Hematopoietic multipotent progenitor cell treated with erythropoietin and hydrocortisone succinate and interleukin-3 and kit ligand, for 17 days (in vitro differentiated cells): Measurements from ENCODE around the gene FHIT.

Experiments
- DNase-seq: peaks from one replicate; pipeline ENCODE4 v3.0.0-alpha.2; 2015; ENCODE audit warnings: low spot score

The FHIT gene

DNA sequence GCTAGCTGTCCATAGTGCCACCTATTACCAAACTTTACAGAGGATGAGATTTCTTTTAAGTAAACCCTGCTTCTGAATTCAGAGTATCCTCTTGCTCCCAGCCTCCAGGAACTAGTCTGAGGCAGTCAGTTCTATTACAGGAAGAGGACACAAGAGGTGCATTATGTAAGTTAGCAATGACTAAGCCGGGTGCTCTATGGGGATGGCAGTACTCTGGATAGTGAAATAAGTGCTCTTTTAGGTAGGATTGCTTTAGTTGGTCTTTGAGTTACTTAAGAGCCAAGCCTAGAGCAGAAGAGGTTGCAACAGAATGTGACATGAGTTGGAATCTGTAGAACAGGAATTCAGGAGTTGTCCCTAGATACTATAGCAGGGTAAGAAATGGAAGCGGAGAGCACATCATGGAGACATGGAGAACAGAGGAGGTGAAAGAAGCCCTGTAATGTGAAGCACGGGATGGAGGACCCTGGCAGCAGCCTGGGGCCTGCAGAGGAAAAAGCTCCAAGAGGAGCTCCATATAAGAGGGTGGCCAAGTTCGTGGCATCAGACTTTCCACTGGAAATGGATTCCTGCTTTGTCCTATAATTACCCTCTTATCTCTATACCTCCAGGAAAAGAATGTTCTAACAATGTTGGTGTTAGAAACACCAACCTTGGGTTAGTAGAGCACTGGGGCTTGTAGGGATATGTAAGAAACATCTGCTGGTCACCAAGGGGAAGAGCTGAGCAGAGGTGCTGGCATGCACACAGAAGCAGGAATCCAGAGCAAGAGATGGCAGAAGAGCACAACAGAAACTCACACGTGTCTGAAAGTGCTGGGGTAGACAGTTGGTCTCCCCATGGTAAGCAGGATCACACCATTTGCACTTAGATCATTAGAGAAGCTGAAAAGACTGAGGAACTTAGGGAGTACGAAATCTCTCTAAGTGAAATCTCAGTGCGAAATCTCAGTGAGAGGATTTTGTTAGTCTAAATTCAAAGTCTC is 851.1 kb downstream of the FHIT start:
- DNase-seq: no peak

GRCh38 chr3:60399292-60399691 is 852.0 kb downstream of the FHIT start:
- DNase-seq: no peak

DNA sequence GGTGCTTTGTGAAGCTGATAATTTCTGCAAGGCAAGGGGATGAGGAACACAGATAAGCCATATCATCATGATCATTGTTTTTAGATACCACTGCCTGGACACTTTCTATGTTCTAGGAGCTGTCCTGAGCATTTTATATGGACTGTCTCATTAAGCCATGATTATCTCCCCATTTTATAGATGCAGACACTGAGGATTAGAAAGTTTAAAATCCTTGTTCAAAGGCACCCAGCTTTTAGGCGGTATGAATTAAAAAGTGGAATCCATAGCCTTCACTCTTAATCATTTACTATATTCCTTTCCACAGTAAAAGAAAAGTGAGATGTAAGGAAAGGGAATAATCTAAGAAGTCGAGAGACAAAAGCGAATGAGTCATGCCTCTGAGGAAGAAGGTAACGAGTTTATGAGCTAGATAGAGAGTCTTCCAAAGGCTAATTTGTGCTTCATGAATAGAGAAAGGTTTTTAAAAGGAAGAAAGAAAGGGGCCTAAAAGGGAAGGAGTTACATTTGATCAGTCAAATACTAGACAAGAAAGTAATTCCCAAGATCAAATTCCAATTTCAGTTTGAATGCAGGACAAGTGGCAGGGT is 856.0 kb downstream of the FHIT start:
- DNase-seq: no peak

GRCh38 chr3:60393946-60394345 is 857.3 kb downstream of the FHIT start:
- no peak for DNase-seq

GRCh38 chr3:60392501-60392900 is 858.8 kb downstream of the FHIT start:
- DNase-seq: no peak

- DNase-seq: no peak
Measured at GRCh38 chr3:60391292-60391691, 860.0 kb downstream of the FHIT start.

- no peak for DNase-seq
Measured at GRCh38 chr3:60388731-60389130, 862.5 kb downstream of the FHIT start.

GRCh38 chr3:60386306-60386705 is 864.9 kb downstream of the FHIT start:
- DNase-seq: no peak

GRCh38 chr3:60384341-60384740 is 866.9 kb downstream of the FHIT start:
- DNase-seq: no peak

DNA sequence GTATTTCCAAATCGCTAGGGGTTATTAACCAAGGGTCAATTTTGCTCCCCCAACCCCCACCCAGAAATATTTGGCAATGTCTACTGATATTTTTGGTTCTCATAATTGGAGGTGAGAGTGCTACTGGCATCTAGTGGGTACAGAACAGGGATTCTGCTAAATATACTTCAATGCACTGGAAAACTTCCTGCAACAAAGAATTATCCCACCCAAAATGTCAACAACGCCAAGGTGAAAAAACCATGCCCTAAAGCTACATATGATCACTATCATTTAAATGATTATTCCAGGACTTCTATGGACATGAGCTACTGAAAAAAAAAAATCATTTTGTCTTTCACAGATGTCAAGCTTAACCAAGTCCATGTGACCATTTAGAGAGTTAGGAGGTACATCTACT is 867.9 kb downstream of the FHIT start:
- DNase-seq: no peak

DNA sequence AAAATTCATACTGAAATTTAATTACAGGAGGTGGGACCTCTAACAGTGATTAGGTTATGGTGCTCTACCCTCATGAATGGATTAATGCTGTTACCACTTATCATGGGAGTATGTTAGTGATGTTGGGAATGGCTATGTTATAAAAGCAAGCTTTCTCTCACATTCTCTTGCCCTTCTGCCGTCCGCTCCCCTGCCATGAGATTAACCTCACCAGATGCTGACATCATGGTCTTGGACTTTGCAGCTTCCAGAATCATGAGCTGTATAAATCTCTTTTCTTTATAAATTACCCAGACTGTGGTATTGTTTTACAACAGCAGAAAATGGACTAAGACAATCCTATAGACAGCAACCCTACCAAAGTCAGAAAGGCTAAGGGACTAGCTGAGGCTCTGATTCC is 884.8 kb downstream of the FHIT start:
- DNase-seq: no peak

DNA sequence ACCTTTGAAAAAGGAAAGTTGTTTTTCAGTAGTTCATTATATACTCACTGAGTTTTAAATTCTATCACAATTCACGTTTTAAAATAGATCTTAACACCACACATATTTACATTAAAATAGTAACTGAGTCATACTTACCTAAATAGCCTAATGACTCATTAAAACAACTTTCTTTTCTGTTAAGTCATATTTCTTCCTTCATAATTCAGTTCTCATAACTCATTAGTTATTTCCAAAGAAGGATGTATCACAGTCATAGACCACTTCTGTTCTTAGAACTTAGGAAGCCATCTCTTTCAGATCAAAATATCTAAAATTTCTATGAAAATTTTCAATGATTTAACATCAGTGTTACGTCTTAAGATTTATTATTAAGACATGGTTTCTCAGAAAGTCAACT is 885.9 kb downstream of the FHIT start:
- no peak for DNase-seq

DNA sequence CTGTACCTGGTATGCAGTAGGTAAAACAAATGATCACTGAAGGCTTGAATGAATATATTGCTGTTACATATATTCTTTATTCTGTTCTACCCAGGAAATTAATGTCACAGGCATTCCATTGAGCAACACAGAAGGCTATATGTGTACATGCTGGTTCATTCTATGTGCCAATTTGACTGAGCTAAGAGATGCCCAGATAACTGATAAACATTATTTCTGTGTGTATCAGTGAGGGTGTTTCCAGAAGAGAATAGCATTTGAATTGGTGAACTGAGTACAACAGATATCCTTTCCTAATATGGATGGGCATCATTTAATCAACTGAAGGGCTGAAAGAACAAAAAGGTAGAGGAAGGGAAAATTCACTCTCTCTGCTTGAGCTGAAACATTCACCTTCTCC is 886.8 kb downstream of the FHIT start:
- no peak for DNase-seq

GRCh38 chr3:60363817-60364216 is 887.4 kb downstream of the FHIT start:
- no peak for DNase-seq

- DNase-seq: no peak
Measured at GRCh38 chr3:60355825-60356224, 895.4 kb downstream of the FHIT start.

DNA sequence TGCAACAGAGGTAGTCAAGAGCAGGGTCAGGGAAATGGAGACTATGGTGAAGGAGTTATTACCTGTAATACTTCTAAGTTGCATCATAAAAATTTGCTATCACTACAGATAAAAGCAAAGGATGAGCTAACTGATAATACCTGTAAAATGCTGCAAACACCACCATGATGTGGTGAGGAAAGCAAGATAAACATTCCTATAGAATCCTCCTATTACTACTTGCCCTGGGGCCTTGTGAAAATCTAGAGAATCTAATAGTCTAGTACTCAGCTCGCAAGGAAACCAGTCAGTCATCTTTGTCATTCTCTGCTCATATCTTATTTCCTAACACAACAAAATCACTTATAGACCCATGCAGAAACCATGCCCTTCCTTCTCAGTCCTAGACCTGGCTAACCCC is 899.8 kb downstream of the FHIT start:
- no peak for DNase-seq

DNA sequence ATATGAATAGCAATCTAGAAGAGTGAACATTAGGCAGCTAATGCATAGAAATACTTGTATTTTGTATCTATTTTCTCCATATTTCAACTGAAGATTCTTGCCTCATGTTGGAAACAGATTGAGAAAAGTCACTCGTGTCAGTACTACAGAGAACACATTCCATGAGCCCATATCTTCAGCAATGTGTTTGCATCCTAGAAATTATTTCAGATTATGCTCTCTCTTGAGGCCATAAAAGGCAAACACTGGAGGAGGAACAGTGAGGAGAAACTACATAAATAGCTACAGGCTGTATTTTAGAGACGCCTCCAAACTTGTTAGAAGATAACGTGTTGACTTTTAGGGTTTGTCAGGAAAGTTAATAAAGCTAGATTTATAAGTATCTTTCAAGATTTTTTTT is 906.9 kb downstream of the FHIT start:
- DNase-seq: no peak

- DNase-seq: no peak
Measured at GRCh38 chr3:60343831-60344230, 907.4 kb downstream of the FHIT start.

GRCh38 chr3:60339304-60339703 is 911.9 kb downstream of the FHIT start:
- DNase-seq: no peak

DNA sequence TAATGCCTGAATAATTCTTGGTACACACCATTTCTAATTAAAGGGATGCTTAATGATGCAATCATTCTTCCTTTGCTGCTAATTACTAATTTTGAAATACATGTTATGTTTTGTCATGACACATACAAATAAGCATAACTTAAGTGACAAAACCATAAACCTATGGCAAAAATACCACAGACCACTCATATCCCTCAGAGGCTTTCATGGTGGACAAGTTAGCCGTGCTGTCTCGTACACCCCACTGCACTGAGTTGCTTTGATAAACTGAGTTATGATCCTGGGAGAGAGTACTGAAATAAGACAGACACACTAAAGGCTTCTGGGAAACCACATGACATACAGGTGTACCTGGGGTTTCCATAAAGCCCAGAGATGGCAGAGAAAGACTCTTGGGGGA is 913.8 kb downstream of the FHIT start:
- DNase-seq: no peak

- DNase-seq: no peak
Measured at GRCh38 chr3:60336061-60336460, 915.2 kb downstream of the FHIT start.

- no peak for DNase-seq
Measured at GRCh38 chr3:60333710-60334109, 917.5 kb downstream of the FHIT start.

- DNase-seq: no peak
Measured at GRCh38 chr3:60330107-60330506, 921.1 kb downstream of the FHIT start.
